ENCODE measurements around the gene CCDC188.

DNA sequence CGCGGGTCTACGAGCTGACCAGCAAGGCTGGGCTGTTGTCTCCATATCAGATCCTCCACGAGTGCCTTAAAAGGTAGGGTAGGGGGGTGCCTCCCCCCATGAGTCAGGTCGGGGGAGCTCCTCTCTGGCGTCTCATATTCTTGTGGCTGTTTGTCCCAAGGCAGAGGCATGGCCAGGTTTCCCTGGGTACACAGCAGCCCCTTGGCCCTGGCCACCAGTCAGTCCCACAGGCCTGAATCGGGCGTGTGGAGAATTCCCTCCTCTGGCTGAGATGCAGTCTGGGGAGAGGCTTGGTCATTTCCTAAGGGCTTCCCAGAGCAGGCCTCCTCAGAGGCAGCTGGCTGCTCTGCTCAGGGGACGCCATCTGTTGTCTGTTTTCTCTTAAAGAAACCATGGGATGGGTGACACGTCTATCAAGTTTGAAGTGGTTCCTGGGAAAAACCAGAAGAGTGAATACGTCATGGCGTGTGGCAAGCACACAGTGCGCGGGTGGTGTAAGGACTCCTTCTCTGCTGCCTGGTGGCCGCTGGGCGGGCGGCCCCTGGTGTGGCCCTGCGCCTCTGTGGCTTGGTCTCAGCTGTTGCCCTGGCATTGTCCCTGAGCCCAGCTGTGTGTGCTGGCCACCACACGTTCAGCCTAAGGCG, 44.5 kb downstream of the CCDC188 start:
- no peak for TF ChIP-seq POLR2A (IDR thresholded peaks at IDR 0.05)
- TF ChIP-seq, protein P1, sequence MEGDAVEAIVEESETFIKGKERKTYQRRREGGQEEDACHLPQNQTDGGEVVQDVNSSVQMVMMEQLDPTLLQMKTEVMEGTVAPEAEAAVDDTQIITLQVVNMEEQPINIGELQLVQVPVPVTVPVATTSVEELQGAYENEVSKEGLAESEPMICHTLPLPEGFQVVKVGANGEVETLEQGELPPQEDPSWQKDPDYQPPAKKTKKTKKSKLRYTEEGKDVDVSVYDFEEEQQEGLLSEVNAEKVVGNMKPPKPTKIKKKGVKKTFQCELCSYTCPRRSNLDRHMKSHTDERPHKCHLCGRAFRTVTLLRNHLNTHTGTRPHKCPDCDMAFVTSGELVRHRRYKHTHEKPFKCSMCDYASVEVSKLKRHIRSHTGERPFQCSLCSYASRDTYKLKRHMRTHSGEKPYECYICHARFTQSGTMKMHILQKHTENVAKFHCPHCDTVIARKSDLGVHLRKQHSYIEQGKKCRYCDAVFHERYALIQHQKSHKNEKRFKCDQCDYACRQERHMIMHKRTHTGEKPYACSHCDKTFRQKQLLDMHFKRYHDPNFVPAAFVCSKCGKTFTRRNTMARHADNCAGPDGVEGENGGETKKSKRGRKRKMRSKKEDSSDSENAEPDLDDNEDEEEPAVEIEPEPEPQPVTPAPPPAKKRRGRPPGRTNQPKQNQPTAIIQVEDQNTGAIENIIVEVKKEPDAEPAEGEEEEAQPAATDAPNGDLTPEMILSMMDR (IDR thresholded peaks at IDR 0.05) = no peak
- TF ChIP-seq POLR2AphosphoS5 (IDR thresholded peaks at IDR 0.05) = no peak
